GM12872 (cell line): Measurements from ENCODE around the gene BCL2.
A peak's percentile ranks its signal among the peaks of the same experiment; 100 is the strongest.

Experiments
- CTCF ChIP-seq: IDR thresholded peaks from 3 replicates; pipeline ENCODE4 v1.5.1; 2011; ENCODE audit warnings: low read depth, mild to moderate bottlenecking, low read length, moderate library complexity; ENCODE audit not compliant: insufficient read depth

BCL2 gene

GRCh38 chr18:63137999-63138435 lies 181.6 kb downstream of the BCL2 start:
- TF ChIP-seq CTCF, result no peak

GRCh38 chr18:63135101-63135500 lies 184.5 kb downstream of the BCL2 start:
- TF ChIP-seq CTCF, result no peak

- TF ChIP-seq CTCF, result no peak
Observed at GRCh38 chr18:63132819-63133200, 186.8 kb downstream of the BCL2 start.

- TF ChIP-seq CTCF, result no peak
Observed at GRCh38 chr18:63131959-63132818, 187.4 kb downstream of the BCL2 start.

GRCh38 chr18:63131106-63131958 lies 188.2 kb downstream of the BCL2 start:
- TF ChIP-seq CTCF, result peak; percentile 61

GRCh38 chr18:63130176-63130575 lies 189.4 kb downstream of the BCL2 start:
- TF ChIP-seq CTCF, result no peak

GRCh38 chr18:63128237-63128974 lies 191.2 kb downstream of the BCL2 start:
- no peak for TF ChIP-seq CTCF
